ENCODE data around the gene FNBP1L. TPM values are rescaled to one million over a fixed set of nuclear protein-coding genes. Genes with fewer than 3 reads are reported as not detected.

Gene FNBP1L
- total and polyA plus RNA-seq, 12 donors: 10.7 to 41.4 (median 23.8) TPM

DNA sequence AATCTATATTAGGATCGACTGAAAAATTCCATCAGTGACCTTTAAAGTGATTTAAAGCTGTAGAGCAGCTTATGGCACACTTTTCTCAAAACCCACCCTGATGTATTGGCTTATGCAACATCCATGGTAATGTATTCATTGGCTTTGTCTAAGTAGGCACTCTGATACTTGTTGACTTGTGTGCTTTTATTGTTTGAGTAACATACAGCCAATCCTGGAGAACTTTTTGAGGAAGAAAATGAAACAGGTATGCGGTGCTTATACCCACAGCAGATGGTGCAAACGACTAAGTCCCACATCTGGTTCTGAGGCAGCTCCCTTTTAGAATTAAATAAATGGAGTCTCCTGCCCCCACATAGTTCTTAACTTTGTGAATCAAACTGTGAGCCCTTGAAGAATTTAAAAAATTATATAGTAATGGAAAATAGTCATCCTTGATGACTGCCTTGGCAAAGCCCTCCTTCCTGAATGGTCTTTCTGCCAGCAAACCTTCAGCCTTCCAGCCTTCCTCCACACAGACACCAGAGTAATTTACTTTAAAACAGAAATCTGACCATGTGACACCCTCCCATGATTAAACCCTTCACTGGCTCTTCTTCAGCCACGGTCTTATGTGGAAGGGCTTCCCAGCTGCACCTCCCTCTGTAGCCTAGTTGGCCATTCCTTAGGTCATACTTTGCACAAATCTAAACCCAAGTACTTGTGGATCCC lies 117.7 kb downstream of the FNBP1L start:
- intact Hi-C loops (cut with DNase I): loop anchor here in 3 of 10 donors (1.0 to 10.0 kb wide), 4 partner anchors 17 to 131 kb away; no protein-coding TSS in a partner anchor
- peak in 6 of 8 donors; percentile 19 to 48 (median 28) for ATAC-seq
- Histone ChIP-seq H3K4me3 (no peak overlapping the region), H3K36me3 (peaks cover 0 to 100% (median 25%) of the 10 kb centered on the region in 9 donors), H3K9me3 (no peaks in the 10 kb centered on the region), H3K27me3 (no peaks in the 10 kb centered on the region), H3K27ac (peak overlapping the region in 9 of 10 donors; percentile 11 to 83 (median 67)), H3K4me1 (peaks cover 9 to 30% (median 21%) of the 10 kb centered on the region in 9 donors)
- TF ChIP-seq, protein P1, sequence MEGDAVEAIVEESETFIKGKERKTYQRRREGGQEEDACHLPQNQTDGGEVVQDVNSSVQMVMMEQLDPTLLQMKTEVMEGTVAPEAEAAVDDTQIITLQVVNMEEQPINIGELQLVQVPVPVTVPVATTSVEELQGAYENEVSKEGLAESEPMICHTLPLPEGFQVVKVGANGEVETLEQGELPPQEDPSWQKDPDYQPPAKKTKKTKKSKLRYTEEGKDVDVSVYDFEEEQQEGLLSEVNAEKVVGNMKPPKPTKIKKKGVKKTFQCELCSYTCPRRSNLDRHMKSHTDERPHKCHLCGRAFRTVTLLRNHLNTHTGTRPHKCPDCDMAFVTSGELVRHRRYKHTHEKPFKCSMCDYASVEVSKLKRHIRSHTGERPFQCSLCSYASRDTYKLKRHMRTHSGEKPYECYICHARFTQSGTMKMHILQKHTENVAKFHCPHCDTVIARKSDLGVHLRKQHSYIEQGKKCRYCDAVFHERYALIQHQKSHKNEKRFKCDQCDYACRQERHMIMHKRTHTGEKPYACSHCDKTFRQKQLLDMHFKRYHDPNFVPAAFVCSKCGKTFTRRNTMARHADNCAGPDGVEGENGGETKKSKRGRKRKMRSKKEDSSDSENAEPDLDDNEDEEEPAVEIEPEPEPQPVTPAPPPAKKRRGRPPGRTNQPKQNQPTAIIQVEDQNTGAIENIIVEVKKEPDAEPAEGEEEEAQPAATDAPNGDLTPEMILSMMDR (IDR thresholded peaks at IDR 0.05): no peak
- WGBS, 2 donors: 59 to 66% methylated on average over 4 of the region's 4 CpGs
- no peak for DNase-seq

DNA sequence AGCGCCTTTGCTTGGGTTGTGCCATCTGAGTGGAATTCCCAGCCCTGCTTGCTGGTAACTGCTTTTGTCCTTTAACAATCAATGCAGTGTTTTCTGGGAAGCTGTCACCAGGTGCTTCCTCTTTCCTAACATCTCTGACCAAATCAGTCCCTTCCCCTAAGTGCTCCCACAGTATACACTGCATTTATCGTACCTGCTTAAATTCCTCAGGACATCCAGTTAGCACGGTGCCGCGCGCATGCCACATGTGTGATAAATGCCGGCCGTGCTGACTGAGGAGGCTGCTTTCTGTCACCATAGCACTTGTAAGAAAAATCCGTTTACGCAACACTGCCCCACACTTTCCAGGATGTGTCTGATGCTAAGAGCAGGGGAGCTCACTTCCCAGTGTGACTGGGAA lies 118.3 kb downstream of the FNBP1L start:
- H3K4me1 ChIP-seq: peaks cover 9 to 30% (median 21%) of the 10 kb centered on the region in 9 donors
- DNase-seq: peak; percentile 28 to 38
- H3K36me3 ChIP-seq: peaks cover 0 to 100% (median 31%) of the 10 kb centered on the region in 9 donors
- peak overlapping the region in 9 of 10 donors; percentile 11 to 83 (median 67) for H3K27ac ChIP-seq
- no peak overlapping the region for H3K4me3 ChIP-seq
- peak in 7 of 8 donors; percentile 63 to 88 (median 84) for ATAC-seq
- TF ChIP-seq, protein P1 (IDR thresholded peaks at IDR 0.05): no peak
- WGBS, 2 donors: 34 to 39% methylated on average over 10 of the region's 10 CpGs
- H3K27me3 ChIP-seq: no peaks in the 10 kb centered on the region
- H3K9me3 ChIP-seq: no peaks in the 10 kb centered on the region
- intact Hi-C loops (cut with DNase I): loop anchor here in 3 of 10 donors (1.0 to 10.0 kb wide), 4 partner anchors 16 to 131 kb away; no protein-coding TSS in a partner anchor

DNA sequence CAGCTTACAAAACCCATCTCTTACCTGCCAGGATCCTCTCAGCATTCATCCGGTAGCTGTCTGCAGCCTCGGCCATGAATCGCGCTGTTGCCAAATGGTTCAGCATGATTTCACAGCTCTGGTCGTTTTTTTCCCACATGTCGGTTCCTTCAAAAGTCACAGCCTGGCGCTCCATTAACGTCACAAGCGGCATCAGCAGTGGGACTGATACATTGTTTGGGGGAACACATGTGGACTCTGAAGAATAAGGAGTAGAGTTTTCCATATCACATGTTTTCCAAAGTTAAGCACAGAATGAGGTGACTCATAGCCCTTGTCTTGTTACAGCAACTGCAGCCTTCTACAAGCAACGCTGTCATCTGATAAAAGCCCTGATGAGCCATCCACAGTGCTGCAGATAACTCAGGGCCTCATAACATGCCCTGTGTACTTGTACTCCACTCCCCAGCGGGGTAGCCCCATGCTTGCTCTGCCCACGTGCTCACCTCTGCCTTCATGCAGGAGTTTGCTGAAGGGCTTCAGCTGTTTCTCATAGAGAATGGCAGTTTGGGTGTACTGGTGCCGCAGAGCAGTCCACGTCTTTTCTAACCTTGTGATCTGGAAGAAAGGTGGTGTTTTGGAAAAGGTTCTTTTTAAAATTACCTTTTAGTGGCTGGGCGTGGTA lies 119.5 kb downstream of the FNBP1L start:
- Histone ChIP-seq H3K4me3 (no peak overlapping the region), H3K36me3 (peaks cover 0 to 100% (median 41%) of the 10 kb centered on the region in 9 donors), H3K27me3 (no peaks in the 10 kb centered on the region), H3K9me3 (no peaks in the 10 kb centered on the region), H3K4me1 (peaks cover 9 to 36% (median 21%) of the 10 kb centered on the region in 9 donors), H3K27ac (peak overlapping the region in 9 of 10 donors; percentile 34 to 83 (median 67))
- ATAC-seq (peak; percentile 27 to 78 (median 63)), DNase-seq (peak in 1 of 2 donors; percentile 31)
- TF ChIP-seq, protein P1 (IDR thresholded peaks at IDR 0.05): no peak
- intact Hi-C loops (cut with DNase I): loop anchor here in 3 of 10 donors (10.0 kb wide), 3 partner anchors 47 to 133 kb away; no protein-coding TSS in a partner anchor
- WGBS, 2 donors: 76 to 83% methylated on average over 15 of the region's 15 CpGs

DNA sequence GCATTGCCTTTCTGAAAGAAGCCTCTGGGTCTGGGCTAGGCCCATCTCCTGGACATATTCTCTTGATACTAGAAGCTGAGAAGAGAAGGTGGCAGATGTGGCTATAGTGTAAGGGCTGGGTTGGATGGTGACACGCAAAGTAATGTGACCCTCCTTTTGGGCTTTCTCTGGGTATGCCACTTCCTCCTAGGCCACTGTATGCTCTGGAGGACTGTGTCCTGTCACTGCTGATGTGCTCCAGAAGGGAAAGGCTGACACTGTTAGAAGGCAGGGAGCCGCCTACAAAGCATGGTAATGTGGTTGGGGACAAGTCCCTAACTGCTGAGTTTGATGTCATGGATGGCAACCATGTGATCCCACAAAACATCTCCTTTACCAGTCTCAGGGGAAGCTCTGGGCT lies 121.6 kb downstream of the FNBP1L start:
- peaks cover 0 to 99% (median 46%) of the 10 kb centered on the region in 9 donors for H3K36me3 ChIP-seq
- no peak overlapping the region for H3K4me3 ChIP-seq
- TF ChIP-seq, protein P1 (IDR thresholded peaks at IDR 0.05): no peak
- H3K27ac ChIP-seq: peak overlapping the region in 1 of 10 donors; percentile 12
- 89 to 93% methylated on average over 2 of the region's 2 CpGs for WGBS, 2 donors
- DNase-seq (no peak), ATAC-seq (no peak)
- intact Hi-C loops (cut with DNase I): loop anchor here in 3 of 10 donors (10.0 kb wide), 3 partner anchors 45 to 135 kb away; no protein-coding TSS in a partner anchor
- H3K27me3 ChIP-seq: no peaks in the 10 kb centered on the region
- H3K9me3 ChIP-seq: no peaks in the 10 kb centered on the region
- H3K4me1 ChIP-seq: peaks cover 9 to 52% (median 33%) of the 10 kb centered on the region in 9 donors
